B cell (primary cell): ENCODE data around the gene RTCB.

Source experiments
- EZH2 ChIP-seq: IDR thresholded peaks from 2 replicates; pipeline ENCODE4 v1.6.1; 2012; ENCODE audit warnings: borderline replicate concordance, low read depth, mild to moderate bottlenecking, moderate library complexity, low read length; ENCODE audit not compliant: insufficient read depth, poor library complexity, severe bottlenecking
- TF ChIP-seq, protein P1 (sequence below): fragments of 200-600 bp; IDR thresholded peaks from one replicate; pipeline ENCODE4 v1.8.0; 2022; ENCODE audit warnings: antibody characterized with exemption, mild to moderate bottlenecking

DNA sequence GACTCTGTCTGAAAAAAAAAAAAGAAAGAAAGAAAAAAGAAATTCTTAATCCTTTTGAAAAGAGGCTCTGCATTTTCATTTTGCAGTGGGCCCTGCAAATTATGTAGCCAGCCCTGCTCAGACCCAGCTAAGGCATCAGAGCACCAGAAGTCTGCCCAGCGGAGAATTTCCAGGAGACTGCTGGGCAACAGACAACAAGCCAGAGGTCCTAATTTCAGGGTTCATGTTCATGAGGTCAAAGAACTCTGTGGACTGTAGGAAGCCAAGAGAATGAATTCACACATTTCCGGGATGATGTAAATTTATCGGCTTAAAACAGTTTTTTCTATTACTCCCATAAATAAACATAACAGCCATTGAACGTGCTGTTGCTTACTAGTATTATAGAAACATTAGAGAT lies 14.8 kb upstream of the RTCB start:
- TF ChIP-seq, protein P1, sequence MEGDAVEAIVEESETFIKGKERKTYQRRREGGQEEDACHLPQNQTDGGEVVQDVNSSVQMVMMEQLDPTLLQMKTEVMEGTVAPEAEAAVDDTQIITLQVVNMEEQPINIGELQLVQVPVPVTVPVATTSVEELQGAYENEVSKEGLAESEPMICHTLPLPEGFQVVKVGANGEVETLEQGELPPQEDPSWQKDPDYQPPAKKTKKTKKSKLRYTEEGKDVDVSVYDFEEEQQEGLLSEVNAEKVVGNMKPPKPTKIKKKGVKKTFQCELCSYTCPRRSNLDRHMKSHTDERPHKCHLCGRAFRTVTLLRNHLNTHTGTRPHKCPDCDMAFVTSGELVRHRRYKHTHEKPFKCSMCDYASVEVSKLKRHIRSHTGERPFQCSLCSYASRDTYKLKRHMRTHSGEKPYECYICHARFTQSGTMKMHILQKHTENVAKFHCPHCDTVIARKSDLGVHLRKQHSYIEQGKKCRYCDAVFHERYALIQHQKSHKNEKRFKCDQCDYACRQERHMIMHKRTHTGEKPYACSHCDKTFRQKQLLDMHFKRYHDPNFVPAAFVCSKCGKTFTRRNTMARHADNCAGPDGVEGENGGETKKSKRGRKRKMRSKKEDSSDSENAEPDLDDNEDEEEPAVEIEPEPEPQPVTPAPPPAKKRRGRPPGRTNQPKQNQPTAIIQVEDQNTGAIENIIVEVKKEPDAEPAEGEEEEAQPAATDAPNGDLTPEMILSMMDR = no peak
- no peak for TF ChIP-seq EZH2
